HUDEP-2 (cell line): Measurements from ENCODE around the gene GRM5.
"Not testable (repeated sequence)": the region's sequence is repeated elsewhere in the genome, so short reads cannot be mapped to it uniquely, and the experiment has no call there.

Experiments
- DNase-seq, 76 experiments: peaks; one replicate each; lab custom pipeline; 2025; ENCODE audit not compliant: unreplicated experiment in 76 of 76; lab: John Stamatoyannopoulos, UW

GRM5 gene

GRCh38 chr11:88978992-88979391 lies 86.8 kb downstream of the GRM5 start:
- DNase-seq, result not testable (repeated sequence)

- not testable (repeated sequence) for DNase-seq
Measured at GRCh38 chr11:88975441-88975840, 90.3 kb downstream of the GRM5 start.

GRCh38 chr11:88972210-88972609 lies 93.6 kb downstream of the GRM5 start:
- no peak for DNase-seq

GRCh38 chr11:88961621-88962020 lies 104.2 kb downstream of the GRM5 start:
- DNase-seq, result not testable (repeated sequence)

- DNase-seq, result not testable (repeated sequence)
Measured at GRCh38 chr11:88959857-88960256, 105.9 kb downstream of the GRM5 start.

GRCh38 chr11:88950975-88951374 lies 114.8 kb downstream of the GRM5 start:
- no peak for DNase-seq

- DNase-seq, result not testable (repeated sequence)
Measured at GRCh38 chr11:88948908-88949307, 116.9 kb downstream of the GRM5 start.

GRCh38 chr11:88947843-88948572 lies 117.8 kb downstream of the GRM5 start:
- DNase-seq, result not testable (repeated sequence)

GRCh38 chr11:88929665-88930064 lies 136.1 kb downstream of the GRM5 start:
- DNase-seq, result not testable (repeated sequence)

- DNase-seq, result not testable (repeated sequence)
Measured at GRCh38 chr11:88917065-88917464, 148.7 kb downstream of the GRM5 start.

GRCh38 chr11:88909500-88909899 lies 156.3 kb downstream of the GRM5 start:
- DNase-seq, result no peak

- DNase-seq, result not testable (repeated sequence)
Measured at GRCh38 chr11:88901436-88901835, 164.3 kb downstream of the GRM5 start.

GRCh38 chr11:88888855-88889254 lies 176.9 kb downstream of the GRM5 start:
- DNase-seq, result not testable (repeated sequence)

GRCh38 chr11:88886796-88887195 lies 179.0 kb downstream of the GRM5 start:
- DNase-seq, result peak in 17 of 76 experiments; percentile 1 to 37 (median 6)

GRCh38 chr11:88882800-88883199 lies 183.0 kb downstream of the GRM5 start:
- DNase-seq, result not testable (repeated sequence)

GRCh38 chr11:88861618-88862017 lies 204.2 kb downstream of the GRM5 start:
- DNase-seq, result no peak

- DNase-seq, result not testable (repeated sequence)
Measured at GRCh38 chr11:88860431-88860830, 205.4 kb downstream of the GRM5 start.

- DNase-seq, result not testable (repeated sequence)
Measured at GRCh38 chr11:88853963-88854362, 211.8 kb downstream of the GRM5 start.

- DNase-seq, result not testable (repeated sequence)
Measured at GRCh38 chr11:88851547-88851946, 214.2 kb downstream of the GRM5 start.

- not testable (repeated sequence) for DNase-seq
Measured at GRCh38 chr11:88849773-88850172, 216.0 kb downstream of the GRM5 start.

GRCh38 chr11:88849368-88849767 lies 216.4 kb downstream of the GRM5 start:
- DNase-seq, result no peak

- not testable (repeated sequence) for DNase-seq
Measured at GRCh38 chr11:88846266-88846665, 219.5 kb downstream of the GRM5 start.
